GM12878 (cell line): ENCODE results near the gene RAD51B. TPM values are rescaled to one million over a fixed set of nuclear protein-coding genes. Genes with fewer than 3 reads are reported as not detected.

Source experiments
- ATAC-seq: fragments of 200-7000 bp; cut with Tn5 transposase; 3 replicates; pipeline ENCODE4 v1.9.1; 2020; ENCODE audit warnings: mild to moderate bottlenecking, moderate library complexity
- BruUV-seq: library from RNA; stranded (reverse); fragments of 400-500 nt; replicated peaks from 2 replicates; lab custom pipeline; 2021; lab: Mats Ljungman, UMichigan
- CTCF ChIA-PET: fragments of 300-600 bp; sonication (Branson Sonifier 250); formaldehyde crosslinking; extraction: SDS; loops from one replicate; lab custom pipeline; 2021; ENCODE audit warnings: inconsistent platforms; lab: Yijun Ruan, JAX
- POLR2A ChIA-PET: fragments of 350-600 bp; formaldehyde crosslinking; extraction: SDS; loops from one replicate; lab custom pipeline; 2021; ENCODE audit warnings: inconsistent platforms; lab: Charles Lee
- RAD21 ChIA-PET: fragments of 300-600 bp; sonication (Branson Sonifier 250); formaldehyde crosslinking; loops from one replicate; lab custom pipeline; 2023; ENCODE audit warnings: antibody characterized with exemption; ENCODE audit not compliant: unreplicated experiment; lab: Charles Lee
- SMC1A ChIA-PET: fragments of 300-600 bp; sonication (Branson Sonifier 250); formaldehyde crosslinking; loops from one replicate; lab custom pipeline; 2023; ENCODE audit not compliant: unreplicated experiment, uncharacterized antibody; lab: Charles Lee
- DNase-seq: peaks from one replicate; pipeline ENCODE4 v3.0.0-alpha.2; 2011; ENCODE audit warnings: low read depth, low spot score
- FAIRE-seq: peaks from 3 replicates; lab custom pipeline; 2011; peaks lifted over from hg19 to GRCh38; lab: Jason Lieb, UNC
- H2AFZ ChIP-seq: 2 replicates; pipeline ENCODE4 v1.6.0; 2011; ENCODE audit warnings: low read depth, low read length, control low read depth; ENCODE audit not compliant: control insufficient read depth
- H3K27ac ChIP-seq: 2 replicates; pipeline ENCODE4 v1.5.1; 2011; ENCODE audit warnings: control low read depth; ENCODE audit not compliant: control insufficient read depth, insufficient read depth
- H3K27me3 ChIP-seq, 2 experiments: replicated peaks in 1 of 2; 2 replicates each; pipeline versions ENCODE4 v1.6.0 to v1.6.1; 2011; ENCODE audit warnings: low read length in 1 of 2; ENCODE audit not compliant: control insufficient read depth in 2 of 2, insufficient read depth in 2 of 2
- H3K36me3 ChIP-seq, 2 experiments: 2 replicates each; pipeline ENCODE4 v1.5.1; 2011; ENCODE audit warnings: low read length in 1 of 2; ENCODE audit not compliant: control insufficient read depth in 2 of 2, insufficient read depth in 2 of 2
- H3K4me1 ChIP-seq: 2 replicates; pipeline ENCODE4 v1.6.1; 2011; ENCODE audit warnings: mild to moderate bottlenecking, low read length, moderate library complexity, mixed read lengths; ENCODE audit not compliant: control insufficient read depth, insufficient read depth
- H3K4me2 ChIP-seq: 2 replicates; pipeline ENCODE4 v1.6.0; 2011; ENCODE audit warnings: control low read depth; ENCODE audit not compliant: control insufficient read depth, insufficient read depth
- H3K4me3 ChIP-seq: fragments of 200-600 bp; sonication (generic); 2 replicates; pipeline ENCODE4 v1.5.1; 2016
- H3K79me2 ChIP-seq: 2 replicates; pipeline ENCODE4 v1.6.0; 2011; ENCODE audit warnings: low read length; ENCODE audit not compliant: control insufficient read depth, insufficient read depth
- H3K9ac ChIP-seq: 2 replicates; pipeline ENCODE4 v1.8.0; 2011; ENCODE audit warnings: low read length, control low read depth, mixed read lengths; ENCODE audit not compliant: control insufficient read depth, insufficient read depth
- H3K9me3 ChIP-seq: replicated peaks from 3 replicates; pipeline ENCODE4 v1.5.1; 2011; ENCODE audit warnings: mild to moderate bottlenecking, low read length; ENCODE audit not compliant: control insufficient read depth, insufficient read depth
- H4K20me1 ChIP-seq: 2 replicates; pipeline ENCODE4 v1.6.0; 2011; ENCODE audit not compliant: control insufficient read depth, insufficient read depth
- ATF3 ChIP-seq: IDR thresholded peaks from 2 replicates; pipeline ENCODE4 v1.6.1; 2011; ENCODE audit warnings: low read depth, mild to moderate bottlenecking, low read length, moderate library complexity, borderline replicate concordance; ENCODE audit errors: extremely low read depth
- IKZF1 ChIP-seq: fragments of 450-650 bp; conservative IDR thresholded peaks from 2 replicates; pipeline ENCODE4 v1.6.1; 2017; ENCODE audit warnings: antibody characterized with exemption, mild to moderate bottlenecking
- KDM1A ChIP-seq: fragments of 200-600 bp; sonication (generic); IDR thresholded peaks from 2 replicates; pipeline ENCODE4 v1.6.1; 2016; ENCODE audit warnings: borderline replicate concordance
- MEF2A ChIP-seq: IDR thresholded peaks from 2 replicates; pipeline ENCODE4 v1.6.1; 2011; ENCODE audit warnings: low read depth, mild to moderate bottlenecking, low read length, moderate library complexity; ENCODE audit not compliant: insufficient read depth
- MYC ChIP-seq: IDR thresholded peaks from 2 replicates; pipeline ENCODE4 v1.6.1; 2011; ENCODE audit warnings: mild to moderate bottlenecking, low read length, moderate library complexity, inconsistent platforms; ENCODE audit not compliant: insufficient read depth, insufficient replicate concordance, insufficient read length, severe bottlenecking
- POLR2AphosphoS5 ChIP-seq: IDR thresholded peaks from 2 replicates; pipeline ENCODE4 v1.6.1; 2011; ENCODE audit warnings: mild to moderate bottlenecking, low read length, inconsistent platforms
- RCOR1 ChIP-seq: conservative IDR thresholded peaks from 2 replicates; pipeline ENCODE4 v1.6.1; 2012; ENCODE audit warnings: low read depth, low read length, improper control_type of control experiment
- SUPT20H ChIP-seq: IDR thresholded peaks from 2 replicates; pipeline ENCODE4 v1.6.1; 2011; ENCODE audit warnings: low read depth, mild to moderate bottlenecking, low read length, moderate library complexity, borderline replicate concordance; ENCODE audit not compliant: control insufficient read depth
- ZNF274 ChIP-seq: IDR thresholded peaks from one replicate; pipeline ENCODE4 v1.8.0; 2011; ENCODE audit not compliant: insufficient read length, insufficient read depth
- ZNF592 ChIP-seq: fragments of 450-650 bp; IDR thresholded peaks from 2 replicates; pipeline ENCODE4 v1.6.1; 2017; ENCODE audit warnings: mild to moderate bottlenecking, moderate library complexity
- WGBS: methylation state at CpG from one replicate; pipeline ENCODE4 v1.1.6; 2016; ENCODE audit warnings: low lambda C conversion rate; ENCODE audit not compliant: insufficient replicate concordance, insufficient coverage; ENCODE audit errors: missing lambda C conversion rate; 5-methylcytosine and 5-hydroxymethylcytosine counted together
- in situ Hi-C: fragments of 300-500 bp; cut with MboI; formaldehyde crosslinking; loops from 9 replicates; pipeline ENCODE4 v1.14.3; 2018; ENCODE audit warnings: mixed read lengths
- intact Hi-C: fragments of 100-400 bp; cut with micrococcal nuclease; formaldehyde crosslinking; loops from one replicate; pipeline ENCODE4 v1.14.2; 2022; ENCODE audit not compliant: unreplicated experiment
- polyA plus RNA-seq, 11 experiments: library from polyadenylated mRNA; depleted of rRNA in 4 of 11; unstranded in 6 of 11; stranded (reverse) in 5 of 11; fragments of >200 nt; fragmentation: Nextera tagmentation in 4 of 11; fragmentation: Illumina TruSeq in 1 of 11; extraction: Ambion mirVana in 4 of 11; extraction: Trizol in 1 of 11; gene quantifications; 1 replicate in 1 of 11; 2 replicates in 10 of 11; pipeline versions ENCODE4 v1.2.1 to v1.2.3, GENCODE V29; 2011 to 2016; ENCODE audit warnings: inconsistent platforms in 2 of 11, missing spikeins in 2 of 11, low read depth in 1 of 11
- total RNA-seq, 4 experiments: library from RNA; depleted of rRNA in 3 of 4; stranded (reverse); fragments of >200 nt in 3 of 4; fragmentation: Illumina TruSeq in 1 of 4; extraction: Trizol in 1 of 4; gene quantifications; 2 replicates each; pipeline versions ENCODE4 v1.2.1 to v1.2.3, GENCODE V29; 2013 to 2021

Gene RAD51B
- total and polyA plus RNA-seq, 10 of the 15 experiments (the other 5 are each of a cell fraction or from before 2014, with no cell fraction given): 9.8 to 26.8 (median 21.3) TPM

DNA sequence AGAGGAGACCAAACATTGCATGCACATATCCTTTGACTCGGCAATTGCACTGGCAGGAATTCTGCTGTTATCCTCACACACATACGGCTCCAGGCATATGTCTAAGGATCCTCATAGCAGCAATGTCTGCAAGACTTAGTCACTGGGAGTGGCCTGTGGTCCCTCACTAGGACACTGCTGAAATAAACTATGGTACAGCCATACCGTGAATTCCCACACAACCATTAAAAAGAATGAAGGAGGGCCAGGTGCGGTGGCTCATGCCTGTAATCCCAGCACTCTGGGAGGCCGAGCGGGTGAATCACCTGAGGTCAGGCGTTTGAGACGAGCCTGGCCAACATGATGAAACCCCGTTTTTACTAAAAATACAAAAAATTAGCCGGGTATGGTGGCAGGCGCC is 868.2 kb downstream of the RAD51B start:
- peaks cover 44% of the 10 kb centered on the region for H3K4me1 ChIP-seq
- no peak overlapping the region for H2AFZ ChIP-seq
- H3K9me3 ChIP-seq: no peaks in the 10 kb centered on the region
- POLR2A ChIA-PET: no interaction called here
- SMC1A ChIA-PET: interaction anchor here (0.6 to 1.3 kb wide), 6 partner anchors 10 to 443 kb away, joined by 3 to 4 read pairs (median 3); no protein-coding TSS in a partner anchor
- no TSS peak for BruUV-seq
- TF ChIP-seq ATF3: no peak
- no peak for TF ChIP-seq ZNF274
- no peak for TF ChIP-seq MYC
- no peak for TF ChIP-seq IKZF1
- no peak for TF ChIP-seq MEF2A
- no peak for TF ChIP-seq KDM1A
- TF ChIP-seq RCOR1: no peak
- TF ChIP-seq ZNF592: no peak
- no peak for TF ChIP-seq POLR2AphosphoS5
- TF ChIP-seq SUPT20H: no peak
- ATAC-seq (no peak), FAIRE-seq (no peak), DNase-seq (no peak)
- no peak overlapping the region for H3K9ac ChIP-seq
- H4K20me1 ChIP-seq: no peaks in the 10 kb centered on the region
- H3K27ac ChIP-seq: no peak overlapping the region
- H3K36me3 ChIP-seq: no peaks in the 10 kb centered on the region
- H3K27me3 ChIP-seq: no peaks in the 10 kb centered on the region
- intact Hi-C loops: loop anchor here (10.0 kb wide), 2 partner anchors 173 to 403 kb away; no protein-coding TSS in a partner anchor
- WGBS: 84% methylated on average over 11 of the region's 11 CpGs
- in situ Hi-C loops: loop anchor here (10.0 kb wide), 1 partner anchor 433 kb away; no protein-coding TSS in a partner anchor
- H3K4me2 ChIP-seq: no peak overlapping the region
- CTCF ChIA-PET: interaction anchor here (0.9 kb wide), 1 partner anchor 24 kb away, joined by 3 read pairs; no protein-coding TSS in a partner anchor
- no peak overlapping the region for H3K4me3 ChIP-seq
- no peaks in the 10 kb centered on the region for H3K79me2 ChIP-seq
- RAD21 ChIA-PET: interaction anchor here (1.1 kb wide), 1 partner anchor 24 kb away, joined by 3 read pairs; no protein-coding TSS in a partner anchor
